Activated naive CD4-positive, alpha-beta T cell treated with anti-CD3 and anti-CD28 coated beads for 36 hours (primary cell): Measurements from ENCODE around the gene HDAC3. TPM values are rescaled to one million over a fixed set of nuclear protein-coding genes. Genes with fewer than 3 reads are reported as not detected.
A peak's percentile ranks its signal among the peaks of the same experiment; 100 is the strongest.

Experiments
- CTCF ChIA-PET: fragments of 350-600 bp; sonication (Branson Sonifier 250); formaldehyde crosslinking; loops from one replicate; lab custom pipeline; 2021; ENCODE audit warnings: antibody characterized with exemption; lab: Charles Lee
- DNase-seq: peaks from one replicate; pipeline ENCODE4 v3.0.0-alpha.2; 2020
- H3K27ac Mint-ChIP-seq: one replicate; pipeline ENCODE4 v1.8.0; 2021; ENCODE audit warnings: mild to moderate bottlenecking, mixed read lengths
- H3K27me3 Mint-ChIP-seq: one replicate; pipeline ENCODE4 v1.8.0; 2021; ENCODE audit warnings: low read depth, mixed read lengths
- H3K36me3 Mint-ChIP-seq: one replicate; pipeline ENCODE4 v1.8.0; 2021; ENCODE audit warnings: low read depth, mixed read lengths
- H3K4me1 Mint-ChIP-seq: one replicate; pipeline ENCODE4 v1.8.0; 2021; ENCODE audit warnings: low read depth, mixed read lengths
- H3K4me3 Mint-ChIP-seq: one replicate; pipeline ENCODE4 v1.8.0; 2021; ENCODE audit warnings: mild to moderate bottlenecking, moderate library complexity, mixed read lengths
- H3K9me3 Mint-ChIP-seq: one replicate; pipeline ENCODE4 v1.8.0; 2021; ENCODE audit warnings: mixed read lengths
- intact Hi-C: fragments of 100-400 bp; cut with micrococcal nuclease; formaldehyde crosslinking; loops from one replicate; pipeline ENCODE4 v1.15.1; 2023
- total RNA-seq, 2 experiments: library from RNA; stranded (reverse); gene quantifications; one replicate each; pipeline ENCODE4 v1.2.3, GENCODE V29; 2021

Gene HDAC3
- total RNA-seq, 2 experiments from 2014 or later = 52.1 to 55.6 TPM

- Mint-ChIP-seq H3K4me3 (no peak overlapping the region), H3K9me3 (no peaks in the 10 kb centered on the region), H3K27me3 (no peaks in the 10 kb centered on the region), H3K36me3 (no peaks in the 10 kb centered on the region), H3K4me1 (peaks cover 6% of the 10 kb centered on the region), H3K27ac (no peak overlapping the region)
- CTCF ChIA-PET = interaction anchor here (1.1 to 1.7 kb wide), 2 partner anchors 36 to 222 kb away, joined by 3 to 6 read pairs; no protein-coding TSS in a partner anchor
- no peak for DNase-seq
- intact Hi-C loops = no loop called here
Measured at GRCh38 chr5:141656396-141656795, 19.7 kb upstream of the HDAC3 start.

DNA sequence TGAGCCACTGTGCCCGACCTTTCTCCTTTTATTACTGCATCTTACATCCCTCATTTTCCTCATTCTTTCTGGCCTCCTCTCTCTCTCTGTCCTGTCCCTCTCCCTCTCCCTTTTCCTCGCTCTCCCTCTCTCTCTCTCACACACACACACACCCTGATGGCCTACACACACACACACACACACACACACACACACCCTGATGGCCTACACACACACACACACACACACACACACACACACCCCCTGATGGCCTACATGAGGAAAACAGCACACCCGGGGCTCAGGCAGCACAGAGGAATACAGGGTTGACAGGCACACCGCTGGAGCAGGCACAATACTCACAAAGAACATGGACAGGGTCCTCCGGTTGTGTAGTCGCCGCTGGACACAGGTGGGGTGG, 18.4 kb upstream of the HDAC3 start:
- Mint-ChIP-seq H3K4me3 (no peak overlapping the region), H3K4me1 (peaks cover 14% of the 10 kb centered on the region), H3K27me3 (no peaks in the 10 kb centered on the region), H3K27ac (no peak overlapping the region), H3K9me3 (no peaks in the 10 kb centered on the region), H3K36me3 (no peaks in the 10 kb centered on the region)
- CTCF ChIA-PET = interaction anchor here (1.1 kb wide), 1 partner anchor 224 kb away, joined by 3 read pairs; no protein-coding TSS in a partner anchor
- intact Hi-C loops = no loop called here
- DNase-seq = no peak

- H3K36me3 Mint-ChIP-seq = no peaks in the 10 kb centered on the region
- CTCF ChIA-PET = interaction anchor here (1.1 to 3.0 kb wide), 2 partner anchors 10 to 11 kb away, joined by 8 to 10 read pairs; no protein-coding TSS in a partner anchor
- H3K27ac Mint-ChIP-seq = no peak overlapping the region
- peaks cover 18% of the 10 kb centered on the region for H3K4me1 Mint-ChIP-seq
- intact Hi-C loops = no loop called here
- no peak for DNase-seq
- no peaks in the 10 kb centered on the region for H3K9me3 Mint-ChIP-seq
- no peak overlapping the region for H3K4me3 Mint-ChIP-seq
- H3K27me3 Mint-ChIP-seq = no peaks in the 10 kb centered on the region
Measured at GRCh38 chr5:141654298-141654697, 17.6 kb upstream of the HDAC3 start.

DNA sequence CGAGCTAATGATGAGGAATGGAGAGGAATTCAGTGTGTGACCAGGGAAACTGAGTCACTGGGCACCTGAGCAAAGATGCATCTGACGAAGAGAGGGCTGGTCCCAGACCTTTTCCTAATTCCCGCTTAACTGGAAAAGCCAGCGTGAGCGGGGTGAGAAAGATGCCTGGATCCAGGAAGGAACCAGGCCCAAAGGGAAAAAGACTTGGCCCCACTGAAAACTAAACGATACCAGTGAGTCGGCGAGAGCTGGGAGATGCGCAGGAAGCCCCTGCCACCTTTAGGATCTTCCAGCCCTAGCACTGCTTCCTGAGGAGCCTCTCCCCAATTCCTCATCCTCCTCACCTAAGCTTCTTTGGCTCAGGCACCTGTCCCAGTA, 15.1 kb upstream of the HDAC3 start:
- peaks cover 18% of the 10 kb centered on the region for H3K4me1 Mint-ChIP-seq
- intact Hi-C loops = loop anchor here (1.0 kb wide), 3 partner anchors 9 to 59 kb away; no protein-coding TSS in a partner anchor
- DNase-seq = no peak

GRCh38 chr5:141650851-141651727, 14.4 kb upstream of the HDAC3 start, which contains the start of gene FCHSD1:
Gene FCHSD1 (minus strand): TSS chr5:141651418. CDS start chr5:141651368, 50 bp downstream.
- peak within 1 kb of the TSS; percentile 89 for H3K4me3 Mint-ChIP-seq
- no peaks in the 10 kb centered on the region for H3K9me3 Mint-ChIP-seq
- H3K27ac Mint-ChIP-seq = peak within 1 kb of the TSS; percentile 84
- peak; percentile 86 for DNase-seq
- H3K27me3 Mint-ChIP-seq = no peaks in the 10 kb centered on the region
- intact Hi-C loops = loop anchor here (1.0 kb wide), 3 partner anchors 9 to 59 kb away; no protein-coding TSS in a partner anchor
- H3K36me3 Mint-ChIP-seq = no peaks in the 10 kb centered on the region
- CTCF ChIA-PET = interaction anchor here (0.6 to 2.6 kb wide), 13 partner anchors 8 to 322 kb away, joined by 3 to 14 read pairs (median 3); partner anchors contain the start of genes HDAC3, RELL2 and RNF14
- H3K4me1 Mint-ChIP-seq = peaks cover 18% of the 10 kb centered on the region

More for the DNA sequence above, 15.1 kb upstream of the HDAC3 start:
- Mint-ChIP-seq H3K9me3 (no peaks in the 10 kb centered on the region), H3K4me3 (peak overlapping the region; percentile 89), H3K36me3 (no peaks in the 10 kb centered on the region), H3K27ac (peak overlapping the region; percentile 9), H3K27me3 (no peaks in the 10 kb centered on the region)
- CTCF ChIA-PET = interaction anchor here (1.0 to 3.0 kb wide), 8 partner anchors 8 to 317 kb away, joined by 3 to 14 read pairs (median 5); partner anchors contain the start of genes HDAC3, RELL2 and RNF14

DNA sequence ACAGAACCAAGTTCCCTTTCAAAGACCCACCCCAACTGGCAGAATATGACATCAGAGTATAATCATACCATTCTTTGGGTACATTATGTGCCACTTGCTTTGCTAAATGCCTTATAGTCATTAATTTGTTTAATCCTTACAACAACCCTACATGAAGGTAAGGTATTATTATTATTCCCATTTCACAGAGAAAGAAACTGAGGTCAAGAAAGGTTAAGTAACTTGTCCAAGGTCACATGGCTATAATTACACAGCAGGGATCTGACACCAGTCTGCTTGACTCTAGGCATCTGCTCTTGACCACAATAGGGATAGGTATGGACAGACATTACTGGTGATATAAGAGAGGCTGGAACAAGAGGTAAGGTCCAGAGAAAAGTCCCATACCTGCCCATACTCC, 13.3 kb upstream of the HDAC3 start:
- Mint-ChIP-seq H3K27me3 (no peaks in the 10 kb centered on the region), H3K4me1 (peaks cover 18% of the 10 kb centered on the region), H3K9me3 (no peaks in the 10 kb centered on the region), H3K4me3 (peak overlapping the region; percentile 89), H3K27ac (no peak overlapping the region), H3K36me3 (peaks cover 2% of the 10 kb centered on the region)
- intact Hi-C loops = no loop called here
- DNase-seq = no peak
- CTCF ChIA-PET = interaction anchor here (2.6 kb wide), 1 partner anchor 15 kb away, joined by 14 read pairs; no protein-coding TSS in a partner anchor

DNA sequence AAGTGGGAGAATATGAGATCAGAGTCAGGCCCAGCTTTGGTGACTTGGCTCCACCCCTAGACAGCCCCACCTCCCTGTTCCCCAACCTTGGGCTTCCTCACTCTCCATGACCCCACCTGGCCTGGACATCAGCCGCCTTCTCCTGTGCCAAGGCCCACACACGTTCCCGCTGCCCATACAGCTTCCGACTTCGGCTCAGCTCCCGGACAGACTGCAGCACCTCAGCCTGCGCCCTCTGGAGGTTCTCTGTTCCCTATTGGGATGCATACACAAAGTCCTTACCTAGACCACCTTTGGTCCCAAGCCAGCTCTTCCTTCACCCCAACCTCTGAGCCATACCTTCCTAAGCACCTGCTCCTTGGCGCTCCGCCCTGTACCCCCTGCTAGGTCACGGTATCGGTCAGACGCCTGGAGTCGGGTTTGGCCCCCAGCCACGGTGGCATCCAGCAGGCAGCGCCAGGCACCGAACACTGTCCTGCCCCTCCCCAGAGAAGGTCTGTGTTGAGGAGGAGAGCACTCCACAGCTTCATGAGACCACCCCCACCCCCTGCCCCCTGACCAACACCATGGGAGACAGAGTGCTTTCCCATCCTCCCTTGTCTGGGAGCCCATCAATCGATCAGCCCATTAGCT, 12.5 kb upstream of the HDAC3 start:
- Mint-ChIP-seq H3K4me1 (peaks cover 18% of the 10 kb centered on the region), H3K27ac (no peak overlapping the region), H3K4me3 (no peak overlapping the region), H3K36me3 (peaks cover 3% of the 10 kb centered on the region), H3K9me3 (no peaks in the 10 kb centered on the region), H3K27me3 (no peaks in the 10 kb centered on the region)
- intact Hi-C loops = no loop called here
- no peak for DNase-seq
- CTCF ChIA-PET = interaction anchor here (2.6 kb wide), 1 partner anchor 15 kb away, joined by 14 read pairs; no protein-coding TSS in a partner anchor

GRCh38 chr5:141647851-141648250, 11.2 kb upstream of the HDAC3 start:
- Mint-ChIP-seq H3K27me3 (no peaks in the 10 kb centered on the region), H3K36me3 (peaks cover 3% of the 10 kb centered on the region), H3K9me3 (no peaks in the 10 kb centered on the region), H3K27ac (no peak overlapping the region), H3K4me1 (peaks cover 18% of the 10 kb centered on the region), H3K4me3 (no peak overlapping the region)
- CTCF ChIA-PET = interaction anchor here (0.7 to 2.2 kb wide), 3 partner anchors 11 to 275 kb away, joined by 3 to 6 read pairs (median 4); no protein-coding TSS in a partner anchor
- intact Hi-C loops = no loop called here
- no peak for DNase-seq

GRCh38 chr5:141647242-141647641, 10.6 kb upstream of the HDAC3 start:
- Mint-ChIP-seq H3K4me1 (peaks cover 14% of the 10 kb centered on the region), H3K4me3 (no peak overlapping the region), H3K36me3 (peaks cover 3% of the 10 kb centered on the region), H3K27ac (no peak overlapping the region), H3K27me3 (no peaks in the 10 kb centered on the region), H3K9me3 (no peaks in the 10 kb centered on the region)
- DNase-seq = no peak
- intact Hi-C loops = no loop called here
- CTCF ChIA-PET = interaction anchor here (0.7 to 2.2 kb wide), 3 partner anchors 11 to 276 kb away, joined by 3 to 6 read pairs (median 3); no protein-coding TSS in a partner anchor

DNA sequence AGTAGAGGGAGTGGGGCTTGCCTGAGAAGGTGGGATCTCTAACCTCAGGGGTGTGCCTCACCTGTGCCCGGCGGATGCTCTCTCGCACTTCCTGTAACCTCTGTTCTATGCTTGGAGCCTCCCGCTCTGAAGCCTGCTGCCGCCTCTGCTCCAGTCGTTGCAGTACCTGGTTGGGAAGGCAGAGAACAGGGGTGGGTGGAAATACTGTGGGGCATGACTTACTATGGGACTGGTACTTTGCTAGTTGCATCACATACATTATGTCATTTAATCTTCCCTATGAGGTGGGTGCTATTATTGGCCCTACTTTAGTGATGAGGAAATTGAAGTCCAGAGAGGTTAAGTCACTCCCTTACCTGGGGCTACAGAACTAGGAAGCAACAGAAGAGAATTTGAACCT, 9.4 kb upstream of the HDAC3 start:
- CTCF ChIA-PET = interaction anchor here (2.2 kb wide), 1 partner anchor 13 kb away, joined by 6 read pairs; no protein-coding TSS in a partner anchor
- H3K27ac Mint-ChIP-seq = no peak overlapping the region

GRCh38 chr5:141641634-141642267, 5.1 kb upstream of the HDAC3 start:
- intact Hi-C loops = loop anchor here (1.0 kb wide), 1 partner anchor 10 kb away; the partner anchor contains the start of gene FCHSD1
- Mint-ChIP-seq H3K27ac (peak overlapping the region; percentile 39), H3K36me3 (peaks cover 12% of the 10 kb centered on the region), H3K9me3 (no peaks in the 10 kb centered on the region), H3K4me3 (no peak overlapping the region), H3K4me1 (peaks cover 30% of the 10 kb centered on the region), H3K27me3 (no peaks in the 10 kb centered on the region)
- DNase-seq = peak; percentile 40
- CTCF ChIA-PET = interaction anchor here (1.0 to 2.7 kb wide), 7 partner anchors 9 to 52 kb away, joined by 3 to 13 read pairs (median 5); partner anchors contain the start of gene DIAPH1

More for the DNA sequence above, 9.4 kb upstream of the HDAC3 start:
- Mint-ChIP-seq H3K36me3 (peaks cover 10% of the 10 kb centered on the region), H3K27me3 (no peaks in the 10 kb centered on the region), H3K9me3 (no peaks in the 10 kb centered on the region), H3K4me1 (peaks cover 21% of the 10 kb centered on the region), H3K4me3 (no peak overlapping the region)
- DNase-seq = no peak
- intact Hi-C loops = no loop called here
